GM18909 (cell line): ENCODE results near the gene TBC1D1.

ENCODE experiments used
- ATAC-seq: cut with Tn5 transposase; IDR thresholded peaks from one replicate; pipeline ENCODE4 v1.9.1; 2021; ENCODE audit warnings: mild to moderate bottlenecking; ENCODE audit not compliant: unreplicated experiment, poor library complexity

TBC1D1 gene

GRCh38 chr4:38068107-38068506 is 177.2 kb downstream of the TBC1D1 start:
- ATAC-seq: no peak

- ATAC-seq: no peak
Measured at GRCh38 chr4:38069271-38069760, 178.4 kb downstream of the TBC1D1 start.

GRCh38 chr4:38071801-38072431 is 181.0 kb downstream of the TBC1D1 start:
- ATAC-seq: peak; percentile 43

- no peak for ATAC-seq
Measured at GRCh38 chr4:38072578-38072977, 181.7 kb downstream of the TBC1D1 start.

- ATAC-seq: no peak
Measured at GRCh38 chr4:38073596-38074234, 182.8 kb downstream of the TBC1D1 start.

GRCh38 chr4:38075370-38076152 is 184.7 kb downstream of the TBC1D1 start:
- ATAC-seq: no peak

- no peak for ATAC-seq
Measured at GRCh38 chr4:38076153-38076669, 185.3 kb downstream of the TBC1D1 start.

GRCh38 chr4:38077791-38078489 is 187.1 kb downstream of the TBC1D1 start:
- ATAC-seq: no peak

GRCh38 chr4:38078590-38079421 is 187.9 kb downstream of the TBC1D1 start:
- ATAC-seq: no peak

- no peak for ATAC-seq
Measured at GRCh38 chr4:38080061-38080974, 189.4 kb downstream of the TBC1D1 start.

- no peak for ATAC-seq
Measured at GRCh38 chr4:38082021-38082420, 191.1 kb downstream of the TBC1D1 start.

GRCh38 chr4:38082424-38083385 is 191.8 kb downstream of the TBC1D1 start:
- no peak for ATAC-seq

GRCh38 chr4:38084877-38085711 is 194.2 kb downstream of the TBC1D1 start:
- no peak for ATAC-seq

- no peak for ATAC-seq
Measured at GRCh38 chr4:38085751-38086150, 194.9 kb downstream of the TBC1D1 start.

- no peak for ATAC-seq
Measured at GRCh38 chr4:38086151-38086848, 195.4 kb downstream of the TBC1D1 start.

- ATAC-seq: no peak
Measured at GRCh38 chr4:38086849-38087226, 196.0 kb downstream of the TBC1D1 start.
